Hindlimb muscle (tissue), 1 donor: ENCODE measurements around the gene ZBTB46. TPM values are rescaled to one million over a fixed set of nuclear protein-coding genes. Genes with fewer than 3 reads are reported as not detected.
A peak's percentile ranks its signal among the peaks of the same experiment; 100 is the strongest.
"Not testable (repeated sequence)": the region's sequence is repeated elsewhere in the genome, so short reads cannot be mapped to it uniquely, and the experiment has no call there.

Experiments used
- DNase-seq: peaks from one replicate; pipeline ENCODE4 v3.0.0-alpha.2; 2013
- polyA plus RNA-seq: library from polyadenylated mRNA; unstranded; fragments of 120-200 nt; gene quantifications from one replicate; pipeline ENCODE4 v1.2.1, GENCODE V29; 2013; ENCODE audit not compliant: insufficient read length

Gene ZBTB46
- polyA plus RNA-seq, 1 donor = 24.7 TPM

DNA sequence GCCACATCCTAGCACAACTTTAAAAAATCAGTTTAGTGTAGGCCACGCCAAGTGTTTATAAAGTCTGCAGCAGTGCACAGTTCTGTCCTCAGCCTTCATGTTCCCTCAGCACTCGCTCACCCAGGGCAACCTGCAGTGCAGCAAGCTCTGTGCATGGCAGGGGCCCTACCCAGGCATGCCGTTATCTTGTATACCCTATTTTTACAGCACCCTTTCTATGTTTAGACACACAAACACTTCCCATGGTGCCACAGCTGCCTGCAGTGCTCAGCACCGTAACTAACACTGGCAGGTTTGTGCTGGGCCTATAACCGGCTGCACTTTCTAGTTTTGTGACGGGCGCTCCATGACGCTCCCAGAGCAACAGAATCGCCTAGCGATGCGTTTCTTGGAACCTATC lies 43.8 kb downstream of the ZBTB46 start:
- DNase-seq = no peak

- no peak for DNase-seq
These were observed 45.4 kb downstream of the ZBTB46 start for GRCh38 chr20:63785691-63786131.

DNA sequence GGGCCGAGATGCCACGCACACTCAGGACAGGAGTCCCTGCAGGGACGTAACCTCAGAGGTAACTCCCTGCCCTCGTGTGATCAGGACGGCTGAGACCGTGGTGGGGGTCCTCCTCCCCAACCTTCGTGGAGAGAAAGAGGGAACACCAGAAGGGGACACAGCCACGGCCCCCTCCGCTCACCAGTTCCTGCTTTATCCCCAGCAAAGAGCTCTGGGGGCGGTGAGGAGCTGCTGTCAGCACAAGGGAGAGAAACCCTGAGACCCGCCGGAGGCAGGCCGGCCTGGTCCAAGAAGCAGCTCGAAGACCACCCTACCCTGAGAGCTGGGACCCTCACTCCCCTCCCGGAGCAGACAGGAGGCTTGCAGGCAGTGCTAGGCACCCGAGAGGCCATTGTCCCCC lies 47.1 kb downstream of the ZBTB46 start:
- no peak for DNase-seq

- no peak for DNase-seq
These were observed 48.5 kb downstream of the ZBTB46 start for GRCh38 chr20:63782521-63782971.

DNA sequence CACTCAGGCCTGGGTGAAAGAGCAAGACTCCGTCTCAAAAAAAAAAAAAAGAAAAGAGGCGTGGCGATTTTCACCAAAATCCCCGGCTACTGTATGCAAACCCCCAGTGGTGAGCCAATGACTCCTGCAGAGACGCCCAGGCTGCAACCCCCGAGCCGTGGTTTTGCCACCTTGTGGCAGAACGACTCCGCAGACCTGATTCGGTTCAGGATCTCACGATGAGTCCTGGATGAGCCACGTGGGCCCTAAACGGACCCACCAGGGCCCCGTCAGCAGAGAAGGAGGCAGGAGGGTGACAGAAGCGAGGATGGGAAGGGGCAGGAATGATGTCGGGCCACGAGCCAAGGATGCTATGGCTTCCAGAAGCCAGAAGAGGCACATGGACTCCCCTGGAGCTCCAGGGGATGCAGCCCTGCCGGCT lies 49.0 kb downstream of the ZBTB46 start:
- DNase-seq = no peak

- no peak for DNase-seq
These were observed 49.9 kb downstream of the ZBTB46 start for GRCh38 chr20:63781181-63781580.

DNA sequence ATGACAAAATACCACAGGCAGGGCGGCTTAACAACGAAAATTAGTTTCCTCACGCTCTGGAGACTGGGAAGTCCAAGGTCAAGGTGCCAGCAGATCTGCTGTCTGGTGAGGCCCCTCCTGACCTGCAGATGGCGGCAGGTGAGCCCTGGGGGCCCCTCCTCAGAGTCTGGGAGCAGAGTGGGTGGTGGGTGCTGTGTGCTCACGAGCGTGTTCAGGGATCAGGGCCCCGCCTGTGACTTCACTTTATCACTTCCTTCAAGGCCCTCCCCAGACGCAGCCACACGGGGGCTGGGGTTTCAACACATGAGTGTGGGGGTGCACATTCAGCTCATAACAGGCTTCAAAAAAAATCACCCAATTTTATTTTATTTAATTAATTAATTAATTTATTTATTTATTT lies 52.2 kb downstream of the ZBTB46 start:
- DNase-seq = no peak

- no peak for DNase-seq
These were observed 52.9 kb downstream of the ZBTB46 start for GRCh38 chr20:63778034-63778752.

DNA sequence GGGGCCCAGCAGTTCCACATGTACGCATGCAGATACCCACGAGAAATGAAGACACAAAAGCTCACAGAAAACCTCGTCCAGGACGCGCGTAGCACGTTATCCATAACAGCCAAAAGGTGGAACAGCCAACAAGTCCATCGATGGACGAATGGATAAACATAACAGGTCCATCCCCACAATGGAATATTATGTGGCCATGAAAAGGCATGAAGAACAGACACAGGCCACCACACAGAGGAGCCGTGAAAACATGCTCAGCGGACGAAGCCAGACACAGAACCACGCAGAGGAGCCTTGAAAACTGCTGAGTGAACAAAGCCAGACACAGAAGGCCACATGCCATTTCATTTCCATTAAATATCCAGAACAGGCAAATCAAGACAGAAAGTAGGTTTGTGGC lies 53.5 kb downstream of the ZBTB46 start:
- DNase-seq = no peak

GRCh38 chr20:63776875-63777274 lies 54.2 kb downstream of the ZBTB46 start:
- DNase-seq = not testable (repeated sequence)

DNA sequence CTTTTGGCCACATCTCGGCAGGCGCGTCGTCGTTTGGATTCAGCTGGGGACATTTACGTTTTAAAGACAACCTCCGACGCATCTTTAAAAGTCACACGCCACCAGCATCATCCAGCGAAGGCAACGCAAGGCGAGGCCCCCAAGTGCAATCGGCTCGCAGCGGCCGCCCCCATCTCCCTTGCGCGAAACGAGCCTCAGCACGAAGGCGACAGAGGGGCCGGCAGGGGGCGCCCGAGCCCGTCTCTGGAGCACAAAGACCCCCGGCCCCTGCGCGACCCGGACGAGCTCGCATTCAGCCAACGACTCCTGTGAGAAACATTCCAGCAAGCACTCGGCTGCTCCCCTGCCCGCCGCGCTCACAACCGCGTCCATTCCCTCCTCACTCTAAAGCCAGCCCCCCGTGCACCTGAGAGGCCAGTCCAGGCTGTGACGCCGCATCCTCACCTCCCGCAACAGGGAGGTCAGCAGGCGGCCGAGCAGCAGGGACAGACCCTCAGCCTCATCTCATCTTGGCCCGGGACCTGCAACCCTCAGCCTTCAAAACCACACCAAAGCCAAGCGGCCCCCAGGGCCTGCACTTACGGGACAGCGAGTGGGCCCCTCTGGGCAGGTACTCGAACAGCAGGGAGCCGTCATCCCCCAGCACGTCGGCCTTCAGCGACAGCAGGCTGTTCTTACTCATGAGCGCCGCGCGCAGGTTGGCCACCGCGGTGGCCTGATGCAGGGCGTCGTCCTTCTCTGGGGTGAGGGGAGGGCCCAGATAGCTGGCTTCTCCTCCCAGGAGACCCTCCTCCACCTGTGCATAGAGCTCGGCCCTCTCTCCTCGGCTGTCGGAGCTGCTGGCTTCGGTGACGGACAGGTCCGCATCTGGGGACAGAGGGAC lies 55.7 kb downstream of the ZBTB46 start:
- peak; percentile 67 for DNase-seq

GRCh38 chr20:63774306-63774705 lies 56.8 kb downstream of the ZBTB46 start:
- DNase-seq = no peak

DNA sequence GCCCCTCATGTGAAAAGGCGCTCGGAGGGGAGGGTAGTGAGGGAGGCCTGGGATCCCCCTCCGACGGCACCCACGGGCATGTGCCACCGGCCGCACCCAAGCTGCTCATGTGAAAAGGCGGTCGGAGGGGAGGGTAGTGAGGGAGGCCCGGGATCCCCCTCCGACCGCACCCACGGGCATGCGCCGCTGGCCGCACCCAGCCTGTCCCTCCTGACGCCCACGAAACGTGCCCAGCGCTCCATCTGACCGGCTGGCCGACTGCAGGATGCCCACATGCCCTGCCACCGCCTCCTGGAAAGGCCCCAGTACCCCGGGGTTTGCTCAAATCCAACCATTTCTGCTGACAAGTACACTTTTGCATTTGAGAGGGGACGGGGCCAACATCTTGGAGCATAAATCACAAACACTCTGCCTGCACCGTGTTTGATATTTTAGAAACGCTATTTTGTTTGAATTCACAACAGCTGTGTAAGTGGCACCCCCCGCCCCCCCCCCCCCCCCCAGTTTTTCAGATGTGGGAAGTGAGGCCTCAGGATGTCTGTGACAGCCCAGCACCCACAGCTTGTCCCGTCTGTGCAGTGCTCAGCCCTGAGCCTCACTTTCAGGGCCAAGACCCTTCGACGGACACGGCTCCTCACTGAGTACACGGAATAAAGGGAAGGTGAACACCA lies 57.4 kb downstream of the ZBTB46 start:
- no peak for DNase-seq

DNA sequence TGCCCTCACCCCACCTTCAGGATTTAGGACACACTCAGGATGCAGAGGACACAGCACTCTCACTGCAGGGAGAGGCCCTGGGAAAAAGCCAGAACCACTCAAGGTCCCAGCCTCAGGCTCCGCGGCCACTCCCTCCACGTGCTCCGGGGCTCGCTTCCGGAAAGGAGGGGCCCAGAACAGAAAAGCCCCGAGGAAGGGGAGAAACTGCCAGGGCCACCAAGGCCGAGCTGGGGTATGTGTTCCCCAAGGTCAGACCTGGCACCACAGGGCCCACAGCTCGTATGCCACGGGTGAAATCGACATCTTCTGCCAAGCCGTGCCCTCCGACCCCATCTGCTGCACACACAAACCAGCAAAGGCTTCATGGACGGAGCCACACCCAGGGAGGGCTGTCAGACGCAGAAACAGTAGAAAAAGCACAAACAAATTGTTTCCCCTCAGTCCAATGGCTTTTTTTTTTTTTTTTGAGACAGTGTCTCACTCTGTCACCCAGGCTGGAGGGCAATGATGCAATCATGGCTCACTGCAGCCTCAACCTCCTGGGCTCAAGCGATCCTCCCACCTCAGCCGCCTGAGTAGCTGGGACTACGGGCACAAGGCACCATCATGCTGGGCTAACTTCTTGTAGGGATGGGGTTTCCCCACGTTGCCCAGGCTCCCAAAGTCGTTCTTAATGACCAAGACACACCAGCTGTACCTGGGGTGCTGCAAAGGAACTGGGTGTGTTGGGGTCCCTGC lies 58.1 kb downstream of the ZBTB46 start:
- no peak for DNase-seq

DNA sequence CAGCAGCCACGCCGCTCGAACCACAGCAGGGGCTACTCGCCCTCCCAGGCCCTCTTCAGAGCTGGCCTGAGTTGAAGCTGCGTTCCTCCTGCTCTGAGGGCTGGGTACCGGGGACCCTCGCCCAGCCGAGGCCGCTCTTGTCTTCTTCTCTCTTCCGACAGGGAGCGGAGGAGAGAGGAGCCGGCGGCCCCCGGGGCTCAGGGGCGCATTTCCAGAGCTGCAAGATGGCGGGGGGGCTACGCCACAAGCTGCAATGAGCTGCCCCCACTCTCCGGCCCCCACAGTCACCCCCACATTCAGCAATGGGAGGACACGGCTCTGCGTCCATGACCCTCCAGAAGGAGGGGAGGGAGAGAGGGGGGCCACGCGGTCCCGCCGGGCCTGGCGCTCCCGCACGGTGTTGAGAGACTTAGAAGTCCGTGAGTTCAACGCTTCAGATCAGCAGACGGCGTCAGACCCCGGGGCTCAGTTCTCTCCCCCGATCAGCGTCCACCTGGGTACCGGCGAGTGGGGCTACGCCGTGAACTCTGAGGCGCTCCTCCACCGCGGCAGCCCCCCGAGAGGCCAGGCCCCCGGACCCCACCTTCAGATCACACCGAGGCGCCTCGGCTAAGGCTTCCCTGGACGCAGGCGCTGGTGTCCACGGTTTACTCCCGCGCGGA lies 59.9 kb downstream of the ZBTB46 start:
- no peak for DNase-seq

DNA sequence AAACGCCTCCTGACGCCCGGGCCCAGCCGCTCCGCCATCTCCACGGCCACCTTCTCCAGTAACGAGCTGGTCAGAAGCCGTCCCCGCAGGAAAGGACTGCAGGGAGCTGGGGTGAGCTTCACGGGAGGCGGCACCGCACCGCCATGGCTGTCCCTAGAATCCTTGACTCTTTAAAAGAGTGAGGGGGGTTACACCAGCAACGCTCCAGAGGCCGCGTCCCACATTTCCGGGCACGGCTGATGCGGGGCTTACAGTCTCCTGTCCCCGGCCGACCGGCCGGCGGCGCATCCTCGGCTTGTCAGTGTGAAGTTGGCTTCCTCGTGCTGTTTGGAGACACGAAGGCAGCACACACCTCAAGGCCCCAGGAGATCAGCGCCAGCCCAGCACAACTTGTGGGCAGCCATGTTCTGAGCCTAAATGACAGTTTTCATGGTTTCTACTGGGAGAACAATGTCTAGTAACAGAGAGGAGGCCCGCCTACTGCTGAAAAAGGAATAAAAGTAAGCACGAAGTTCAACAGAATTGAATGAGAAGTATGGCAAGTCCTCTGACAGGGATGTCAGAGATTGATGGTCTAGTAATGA lies 61.1 kb downstream of the ZBTB46 start:
- no peak for DNase-seq

- no peak for DNase-seq
These were observed 62.2 kb downstream of the ZBTB46 start for GRCh38 chr20:63768591-63769515.

GRCh38 chr20:63767886-63768285 lies 63.2 kb downstream of the ZBTB46 start:
- DNase-seq = no peak

DNA sequence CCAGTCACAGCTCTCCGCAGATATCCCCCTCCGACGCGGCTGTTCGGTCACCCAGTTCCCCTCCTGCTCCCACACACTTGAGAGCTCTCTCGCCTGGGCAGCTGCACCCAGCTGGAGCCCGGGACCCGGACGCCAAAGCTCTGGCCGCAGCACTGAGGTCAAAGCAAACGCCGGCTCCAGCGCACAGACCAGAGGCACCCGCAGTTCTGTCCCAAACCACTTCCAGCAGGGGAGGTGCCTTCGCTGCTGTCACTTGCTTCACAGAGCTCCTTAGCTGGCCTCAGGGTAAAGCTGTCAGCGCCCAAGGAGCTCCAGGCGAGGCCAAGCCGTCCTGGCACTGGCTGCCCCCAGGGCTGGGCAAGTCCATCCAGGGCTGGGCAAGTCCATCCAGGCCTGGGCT lies 63.6 kb downstream of the ZBTB46 start:
- DNase-seq = no peak

- no peak for DNase-seq
These were observed 64.2 kb downstream of the ZBTB46 start for GRCh38 chr20:63766695-63767426.
